CD4-positive, CD25-positive, alpha-beta regulatory T cell (primary cell): Measurements from ENCODE around the gene GRAP. TPM values are rescaled to one million over a fixed set of nuclear protein-coding genes. Genes with fewer than 3 reads are reported as not detected.
"Not testable (repeated sequence)": the region's sequence is repeated elsewhere in the genome, so short reads cannot be mapped to it uniquely, and the experiment has no call there.

ENCODE experiments used
- ATAC-seq, 2 donors: fragments of 150-1000 bp; cut with Tn5 transposase; one replicate each; pipeline ENCODE4 v1.10.0; 2021; ENCODE audit warnings: low read depth in 2 of 2, moderate number of reproducible peaks in 2 of 2, moderate library complexity in 1 of 2
- DNase-seq, 3 donors: peaks; one replicate each; pipeline versions ENCODE4 v3.0.0 to v3.0.0-alpha.2; 2012 to 2022; ENCODE audit warnings: mixed read lengths in 1 of 3
- H3K27ac ChIP-seq: one replicate; pipeline ENCODE4 v1.7.0; 2013; ENCODE audit warnings: mild to moderate bottlenecking, low read length; ENCODE audit not compliant: insufficient read depth, poor library complexity, severe bottlenecking
- H3K27me3 ChIP-seq: one replicate; pipeline ENCODE4 v1.7.0; 2013; ENCODE audit warnings: low read length; ENCODE audit not compliant: control insufficient read depth, insufficient read depth
- H3K36me3 ChIP-seq: one replicate; pipeline ENCODE4 v1.7.0; 2013; ENCODE audit warnings: mild to moderate bottlenecking, low read length, moderate library complexity; ENCODE audit not compliant: control insufficient read depth, insufficient read depth
- H3K4me1 ChIP-seq: 2 replicates; pipeline ENCODE4 v1.7.0; 2013; ENCODE audit warnings: mild to moderate bottlenecking, low read length; ENCODE audit not compliant: insufficient read depth, control insufficient read depth, poor library complexity, severe bottlenecking
- H3K4me3 ChIP-seq: one replicate; pipeline ENCODE4 v1.7.0; 2013; ENCODE audit warnings: low read depth, mild to moderate bottlenecking, low read length, moderate library complexity
- H3K9me3 ChIP-seq, 2 experiments: 1 replicate in 1 of 2; 2 replicates in 1 of 2; pipeline ENCODE4 v1.7.0; 2013; ENCODE audit warnings: low read length in 2 of 2, mild to moderate bottlenecking in 1 of 2, moderate library complexity in 1 of 2; ENCODE audit not compliant: control insufficient read depth in 2 of 2
- H3K27ac Mint-ChIP-seq, 3 donors: one replicate each; pipeline ENCODE4 v1.8.0; 2020 to 2022; ENCODE audit warnings: mild to moderate bottlenecking in 3 of 3, mixed read lengths in 3 of 3, moderate library complexity in 2 of 3
- H3K27me3 Mint-ChIP-seq: one replicate; pipeline ENCODE4 v1.8.0; 2022; ENCODE audit warnings: mild to moderate bottlenecking, mixed read lengths
- H3K36me3 Mint-ChIP-seq: one replicate; pipeline ENCODE4 v1.8.0; 2020; ENCODE audit warnings: mixed read lengths
- H3K4me1 Mint-ChIP-seq, 4 donors: one replicate each; pipeline ENCODE4 v1.8.0; 2020 to 2022; ENCODE audit warnings: mixed read lengths in 4 of 4, mild to moderate bottlenecking in 1 of 4
- H3K4me3 Mint-ChIP-seq, 4 donors: one replicate each; pipeline ENCODE4 v1.8.0; 2020 to 2022; ENCODE audit warnings: mild to moderate bottlenecking in 4 of 4, mixed read lengths in 4 of 4, moderate library complexity in 3 of 4
- H3K9me3 Mint-ChIP-seq, 7 donors: one replicate each; pipeline ENCODE4 v1.8.0; 2020 to 2022; ENCODE audit warnings: mixed read lengths in 7 of 7, mild to moderate bottlenecking in 3 of 7, moderate library complexity in 2 of 7
- polyA plus RNA-seq, 4 donors: library from polyadenylated mRNA; unstranded; fragments of 300-500 nt; fragmentation: Illumina TruSeq; gene quantifications; one replicate each; pipeline ENCODE4 v1.2.3, GENCODE V29; 2021
- total RNA-seq: library from RNA; stranded (reverse); gene quantifications from one replicate; pipeline ENCODE4 v1.2.3, GENCODE V29; 2022

Gene GRAP
- total RNA-seq, result 34.5 TPM
- polyA plus RNA-seq, result 10 to 100 TPM; 52.2 to 77.5 (median 62.6) TPM

GRCh38 chr17:19046782-19047375 lies at the start of gene GRAP:
TSS of gene GRAP (minus strand) at chr17:19046957. CDS start at chr17:19046926, 31 bp downstream.
- not testable (repeated sequence) for H3K4me1 ChIP-seq, H3K4me1 Mint-ChIP-seq, H3K27me3 ChIP-seq, H3K4me3 Mint-ChIP-seq, H3K27ac Mint-ChIP-seq, H3K4me3 ChIP-seq, H3K9me3 ChIP-seq, H3K27ac ChIP-seq, H3K9me3 Mint-ChIP-seq, H3K27me3 Mint-ChIP-seq, DNase-seq, H3K36me3 Mint-ChIP-seq, H3K36me3 ChIP-seq
- ATAC-seq, result peak; percentile 72 to 84

GRCh38 chr17:19093684-19094438 lies 47.1 kb upstream of the GRAP start:
- H3K9me3 ChIP-seq, H3K27ac Mint-ChIP-seq, H3K36me3 Mint-ChIP-seq, H3K27ac ChIP-seq, ATAC-seq, H3K4me3 Mint-ChIP-seq, H3K36me3 ChIP-seq, DNase-seq, H3K4me1 ChIP-seq, H3K27me3 ChIP-seq, H3K9me3 Mint-ChIP-seq, H3K27me3 Mint-ChIP-seq, H3K4me3 ChIP-seq, H3K4me1 Mint-ChIP-seq: not testable (repeated sequence)

- not testable (repeated sequence) for H3K4me3 ChIP-seq, H3K9me3 ChIP-seq, H3K4me1 Mint-ChIP-seq, H3K4me1 ChIP-seq, H3K4me3 Mint-ChIP-seq, H3K27me3 ChIP-seq, H3K36me3 ChIP-seq, H3K27ac ChIP-seq, H3K27ac Mint-ChIP-seq, DNase-seq, H3K9me3 Mint-ChIP-seq, H3K27me3 Mint-ChIP-seq, H3K36me3 Mint-ChIP-seq, ATAC-seq
Measured at GRCh38 chr17:19092737-19093683, 46.3 kb upstream of the GRAP start.

GRCh38 chr17:19090058-19090772 lies 43.5 kb upstream of the GRAP start:
- not testable (repeated sequence) for H3K9me3 Mint-ChIP-seq, H3K27me3 Mint-ChIP-seq, H3K9me3 ChIP-seq, H3K4me1 Mint-ChIP-seq, H3K4me3 Mint-ChIP-seq, H3K4me3 ChIP-seq, DNase-seq, H3K27me3 ChIP-seq, H3K4me1 ChIP-seq, H3K27ac ChIP-seq, H3K36me3 ChIP-seq, H3K27ac Mint-ChIP-seq, H3K36me3 Mint-ChIP-seq
- ATAC-seq, result peak; percentile 36 to 60

GRCh38 chr17:19088804-19089685 lies 42.3 kb upstream of the GRAP start:
- not testable (repeated sequence) for DNase-seq

GRCh38 chr17:19077386-19077785 lies 30.6 kb upstream of the GRAP start:
- not testable (repeated sequence) for H3K4me1 ChIP-seq, H3K36me3 Mint-ChIP-seq, ATAC-seq, H3K4me3 ChIP-seq, DNase-seq, H3K36me3 ChIP-seq, H3K27me3 Mint-ChIP-seq, H3K27me3 ChIP-seq, H3K9me3 Mint-ChIP-seq, H3K9me3 ChIP-seq, H3K27ac Mint-ChIP-seq, H3K27ac ChIP-seq, H3K4me1 Mint-ChIP-seq, H3K4me3 Mint-ChIP-seq

More at GRCh38 chr17:19088804-19089685, 42.3 kb upstream of the GRAP start:
- ATAC-seq, result peak in 1 of 2 donors; percentile 25
- not testable (repeated sequence) for H3K27ac Mint-ChIP-seq, H3K27ac ChIP-seq, H3K4me3 Mint-ChIP-seq, H3K9me3 ChIP-seq, H3K4me3 ChIP-seq, H3K9me3 Mint-ChIP-seq, H3K36me3 Mint-ChIP-seq, H3K27me3 Mint-ChIP-seq, H3K4me1 Mint-ChIP-seq, H3K4me1 ChIP-seq, H3K27me3 ChIP-seq, H3K36me3 ChIP-seq
